OCI-LY1 (cell line): Measurements from ENCODE around the gene SUN2.
A peak's percentile ranks its signal among the peaks of the same experiment; 100 is the strongest.

Experiments used
- H2AFZ ChIP-seq: fragments of 200-600 bp; sonication (generic), shearing (Covaris generic); 2 replicates; pipeline ENCODE4 v1.6.0; 2014; ENCODE audit warnings: antibody characterized with exemption, mild to moderate bottlenecking, low read length
- H3F3A ChIP-seq: fragments of 200-600 bp; sonication (generic), shearing (Covaris generic); 2 replicates; pipeline ENCODE4 v1.6.0; 2014; ENCODE audit warnings: mild to moderate bottlenecking, antibody characterized with exemption, low read length, moderate library complexity; ENCODE audit not compliant: insufficient read depth
- H3K27ac ChIP-seq: fragments of 200-600 bp; sonication (generic); 2 replicates; pipeline ENCODE4 v1.5.1; 2014; ENCODE audit warnings: low read length, mixed run types, mild to moderate bottlenecking, low read depth; ENCODE audit not compliant: poor library complexity, severe bottlenecking
- H3K27me3 ChIP-seq: fragments of 200-600 bp; sonication (generic); 2 replicates; pipeline ENCODE4 v1.6.0; 2014; ENCODE audit warnings: antibody characterized with exemption, mild to moderate bottlenecking, low read length, moderate library complexity; ENCODE audit not compliant: insufficient read depth
- H3K36me3 ChIP-seq: fragments of 200-600 bp; sonication (generic); 2 replicates; pipeline ENCODE4 v1.6.1; 2014; ENCODE audit warnings: mild to moderate bottlenecking, antibody characterized with exemption, low read length, moderate library complexity, mixed read lengths; ENCODE audit not compliant: insufficient read depth
- H3K4me1 ChIP-seq: fragments of 200-600 bp; sonication (generic); 2 replicates; pipeline ENCODE4 v1.5.1; 2014; ENCODE audit warnings: mild to moderate bottlenecking, low read length, moderate library complexity; ENCODE audit not compliant: insufficient read depth, severe bottlenecking
- H3K4me2 ChIP-seq: fragments of 200-600 bp; sonication (generic), shearing (Covaris generic); 2 replicates; pipeline ENCODE4 v1.6.1; 2014; ENCODE audit warnings: low read length
- H3K4me3 ChIP-seq: fragments of 200-600 bp; sonication (generic); 2 replicates; pipeline ENCODE4 v1.5.1; 2014; ENCODE audit warnings: low read length, low read depth, mild to moderate bottlenecking, mixed read lengths; ENCODE audit not compliant: poor library complexity, severe bottlenecking
- H3K79me2 ChIP-seq: fragments of 200-600 bp; shearing (Covaris generic); 2 replicates; pipeline ENCODE4 v1.6.1; 2016; ENCODE audit warnings: mixed run types, low read length, mixed read lengths; ENCODE audit not compliant: insufficient read depth
- H3K9ac ChIP-seq: fragments of 200-600 bp; sonication (generic), shearing (Covaris generic); 2 replicates; pipeline ENCODE4 v1.6.1; 2014; ENCODE audit warnings: mild to moderate bottlenecking, low read length, mixed read lengths
- H3K9me2 ChIP-seq: fragments of 200-600 bp; sonication (generic), shearing (Covaris generic); 2 replicates; pipeline ENCODE4 v1.6.1; 2014; ENCODE audit warnings: low read depth, mild to moderate bottlenecking, low read length, mixed read lengths
- H3K9me3 ChIP-seq: fragments of 200-600 bp; shearing (Covaris generic); 2 replicates; pipeline ENCODE4 v1.6.1; 2014; ENCODE audit warnings: low read length, mixed read lengths
- H4K20me1 ChIP-seq: fragments of 200-600 bp; sonication (generic), shearing (Covaris generic); 2 replicates; pipeline ENCODE4 v1.6.0; 2016; ENCODE audit warnings: mild to moderate bottlenecking, low read length; ENCODE audit not compliant: insufficient read depth
- CTCF ChIP-seq: fragments of 200-600 bp; sonication (generic), shearing (Covaris generic); IDR thresholded peaks from 2 replicates; pipeline ENCODE4 v1.5.1; 2017; ENCODE audit warnings: mild to moderate bottlenecking, antibody characterized with exemption, low read length, moderate library complexity, mixed read lengths
- EZH2 ChIP-seq: fragments of 200-600 bp; sonication (generic), shearing (Covaris generic); IDR thresholded peaks from 2 replicates; pipeline ENCODE4 v1.8.0; 2017; ENCODE audit warnings: borderline replicate concordance, mixed run types, mild to moderate bottlenecking, antibody characterized with exemption, low read length, moderate library complexity, mixed read lengths

SUN2 gene

GRCh38 chr22:38795569-38795968 lies 39.8 kb upstream of the SUN2 start:
- TF ChIP-seq EZH2 (no peak), CTCF (no peak)
- H3K36me3 ChIP-seq: no peaks in the 10 kb centered on the region
- H3F3A ChIP-seq: no peaks in the 10 kb centered on the region
- no peak overlapping the region for H3K9ac ChIP-seq
- no peaks in the 10 kb centered on the region for H4K20me1 ChIP-seq
- 0 out of 2 replicates have a peak, but pooled peaks cover 3% of the 10 kb centered on the region for H3K9me3 ChIP-seq
- H3K27me3 ChIP-seq: peaks cover 5% of the 10 kb centered on the region; the same call in 1 of the 2 replicates
- no peaks in the 10 kb centered on the region for H3K79me2 ChIP-seq
- no peak overlapping the region for H3K27ac ChIP-seq
- H3K9me2 ChIP-seq: no peaks in the 10 kb centered on the region
- no peak overlapping the region for H3K4me2 ChIP-seq
- H3K4me1 ChIP-seq: peaks cover 13% of the 10 kb centered on the region
- H3K4me3 ChIP-seq: no peak overlapping the region
- no peak overlapping the region for H2AFZ ChIP-seq

- TF ChIP-seq CTCF (no peak), EZH2 (no peak)
- H3K4me1 ChIP-seq: peaks cover 13% of the 10 kb centered on the region
- peaks cover 3% of the 10 kb centered on the region; the same call in 1 of the 2 replicates for H3K27me3 ChIP-seq
- no peaks in the 10 kb centered on the region for H3K9me2 ChIP-seq
- no peaks in the 10 kb centered on the region for H3F3A ChIP-seq
- peak within 1 kb of the TSS; percentile 52; the same call in 1 of the 2 replicates for H3K9ac ChIP-seq
- H3K9me3 ChIP-seq: no peaks in the 10 kb centered on the region
- no peaks in the 10 kb centered on the region for H3K79me2 ChIP-seq
- peak within 1 kb of the TSS; percentile 77 for H3K4me2 ChIP-seq
- no peaks in the 10 kb centered on the region for H3K36me3 ChIP-seq
- peak within 1 kb of the TSS; percentile 84 for H2AFZ ChIP-seq
- H4K20me1 ChIP-seq: no peaks in the 10 kb centered on the region
- no peak within 1 kb of the TSS for H3K27ac ChIP-seq
- peak within 1 kb of the TSS; percentile 68 for H3K4me3 ChIP-seq
Measured at GRCh38 chr22:38793721-38794466, 38.1 kb upstream of the SUN2 start, which contains the start of gene DNAL4. TSS of gene DNAL4 (minus strand) at chr22:38794143. CDS start at chr22:38782731, 11,412 bp downstream.

GRCh38 chr22:38793317-38793716 lies 37.5 kb upstream of the SUN2 start:
- no peaks in the 10 kb centered on the region for H3F3A ChIP-seq
- TF ChIP-seq EZH2: no peak
- TF ChIP-seq CTCF: no peak
- H3K4me2 ChIP-seq: peak overlapping the region; percentile 77
- no peaks in the 10 kb centered on the region for H3K9me3 ChIP-seq
- peak overlapping the region; percentile 52; the same call in 1 of the 2 replicates for H3K9ac ChIP-seq
- no peak overlapping the region for H2AFZ ChIP-seq
- peak overlapping the region; percentile 68 for H3K4me3 ChIP-seq
- H4K20me1 ChIP-seq: no peaks in the 10 kb centered on the region
- no peaks in the 10 kb centered on the region for H3K9me2 ChIP-seq
- no peaks in the 10 kb centered on the region for H3K79me2 ChIP-seq
- no peak overlapping the region for H3K27ac ChIP-seq
- H3K36me3 ChIP-seq: no peaks in the 10 kb centered on the region
- H3K4me1 ChIP-seq: peaks cover 13% of the 10 kb centered on the region
- no peaks in the 10 kb centered on the region for H3K27me3 ChIP-seq
